Activated CD8-positive, alpha-beta T cell treated with anti-CD3 and anti-CD28 coated beads for 36 hours (primary cell): ENCODE results near the gene PCF11. TPM values are rescaled to one million over a fixed set of nuclear protein-coding genes. Genes with fewer than 3 reads are reported as not detected.

Experiments used
- ATAC-seq: fragments of 200-7000 bp; cut with Tn5 transposase; one replicate; pipeline ENCODE4 v1.10.0; 2021; ENCODE audit warnings: mild to moderate bottlenecking, moderate library complexity
- CTCF ChIA-PET: fragments of 350-600 bp; sonication (Branson Sonifier 250); formaldehyde crosslinking; loops from one replicate; lab custom pipeline; 2021; ENCODE audit warnings: antibody characterized with exemption; lab: Charles Lee
- POLR2A ChIA-PET: fragments of 350-600 bp; sonication (Branson Sonifier 250); formaldehyde crosslinking; loops from one replicate; lab custom pipeline; 2021; ENCODE audit warnings: antibody characterized with exemption; lab: Charles Lee
- DNase-seq: peaks from one replicate; pipeline ENCODE4 v3.0.0-alpha.2; 2020
- H3K27ac Mint-ChIP-seq: one replicate; pipeline ENCODE4 v1.8.0; 2021; ENCODE audit warnings: mild to moderate bottlenecking, mixed read lengths
- H3K27me3 Mint-ChIP-seq: one replicate; pipeline ENCODE4 v1.8.0; 2021; ENCODE audit warnings: mixed read lengths
- H3K36me3 Mint-ChIP-seq: one replicate; pipeline ENCODE4 v1.8.0; 2021; ENCODE audit warnings: low read depth, mixed read lengths
- H3K4me1 Mint-ChIP-seq: one replicate; pipeline ENCODE4 v1.8.0; 2021; ENCODE audit warnings: low read depth, mixed read lengths
- H3K4me3 Mint-ChIP-seq: one replicate; pipeline ENCODE4 v1.8.0; 2021; ENCODE audit warnings: mild to moderate bottlenecking, moderate library complexity, mixed read lengths
- H3K9me3 Mint-ChIP-seq: one replicate; pipeline ENCODE4 v1.8.0; 2021; ENCODE audit warnings: mixed read lengths
- CTCF ChIP-seq: fragments of 200-600 bp; IDR thresholded peaks from one replicate; pipeline ENCODE4 v1.8.0; 2022; ENCODE audit warnings: antibody characterized with exemption, mild to moderate bottlenecking
- intact Hi-C: fragments of 100-400 bp; cut with micrococcal nuclease; formaldehyde crosslinking; loops from one replicate; pipeline ENCODE4 v1.10.0; 2022
- total RNA-seq, 2 experiments: library from RNA; stranded (reverse); gene quantifications; one replicate each; pipeline ENCODE4 v1.2.3, GENCODE V29; 2021

The PCF11 gene
- total RNA-seq, 2 experiments from 2014 or later: 53.9 to 55.6 TPM

GRCh38 chr11:83185767-83186166 is 28.8 kb downstream of the PCF11 start:
- intact Hi-C loops: no loop called here
- ATAC-seq (no peak), DNase-seq (no peak)
- no peaks in the 10 kb centered on the region for H3K27me3 Mint-ChIP-seq
- no peak overlapping the region for H3K27ac Mint-ChIP-seq
- no peak for TF ChIP-seq CTCF
- peaks cover 12% of the 10 kb centered on the region for H3K4me1 Mint-ChIP-seq
- CTCF ChIA-PET: no interaction called here
- H3K4me3 Mint-ChIP-seq: no peak overlapping the region
- POLR2A ChIA-PET: no interaction called here
- H3K36me3 Mint-ChIP-seq: peaks cover 52% of the 10 kb centered on the region
- no peaks in the 10 kb centered on the region for H3K9me3 Mint-ChIP-seq

- CTCF ChIA-PET: interaction anchor here (0.6 to 1.9 kb wide), 4 partner anchors 16 to 539 kb away, joined by 3 to 5 read pairs (median 4); no protein-coding TSS in a partner anchor
- TF ChIP-seq CTCF: no peak
- intact Hi-C loops: no loop called here
- Mint-ChIP-seq H3K4me1 (peaks cover 13% of the 10 kb centered on the region), H3K36me3 (peaks cover 56% of the 10 kb centered on the region), H3K9me3 (no peaks in the 10 kb centered on the region), H3K27ac (peak overlapping the region; percentile 9), H3K4me3 (no peak overlapping the region), H3K27me3 (no peaks in the 10 kb centered on the region)
- POLR2A ChIA-PET: interaction anchor here (0.9 to 1.2 kb wide), 3 partner anchors 9 to 287 kb away, joined by 3 read pairs; partner anchors contain the start of gene PRCP
- no peak for ATAC-seq
- DNase-seq: no peak
Observed at GRCh38 chr11:83187465-83187864, 30.5 kb downstream of the PCF11 start.

GRCh38 chr11:83191491-83191890 is 34.6 kb downstream of the PCF11 start:
- no peak for DNase-seq
- CTCF ChIA-PET: no interaction called here
- H3K4me1 Mint-ChIP-seq: peaks cover 31% of the 10 kb centered on the region
- POLR2A ChIA-PET: no interaction called here
- H3K4me3 Mint-ChIP-seq: peak overlapping the region; percentile 28
- H3K27ac Mint-ChIP-seq: peak overlapping the region; percentile 71
- H3K36me3 Mint-ChIP-seq: peaks cover 37% of the 10 kb centered on the region
- ATAC-seq: no peak
- no peaks in the 10 kb centered on the region for H3K27me3 Mint-ChIP-seq
- no peak for TF ChIP-seq CTCF
- no peaks in the 10 kb centered on the region for H3K9me3 Mint-ChIP-seq
- intact Hi-C loops: loop anchor here (5.0 to 10.0 kb wide), 2 partner anchors 117 to 289 kb away; partner anchors contain the start of genes DDIAS, PRCP and RAB30

GRCh38 chr11:83191986-83192385 is 35.1 kb downstream of the PCF11 start:
- H3K4me3 Mint-ChIP-seq: peak overlapping the region; percentile 98
- no peak for TF ChIP-seq CTCF
- H3K27me3 Mint-ChIP-seq: no peaks in the 10 kb centered on the region
- no peak for DNase-seq
- H3K36me3 Mint-ChIP-seq: peaks cover 33% of the 10 kb centered on the region
- intact Hi-C loops: loop anchor here (5.0 to 10.0 kb wide), 2 partner anchors 117 to 290 kb away; partner anchors contain the start of genes DDIAS, PRCP and RAB30
- no peak for ATAC-seq
- peaks cover 36% of the 10 kb centered on the region for H3K4me1 Mint-ChIP-seq
- no peaks in the 10 kb centered on the region for H3K9me3 Mint-ChIP-seq
- ChIA-PET POLR2A (no interaction called here), CTCF (no interaction called here)
- H3K27ac Mint-ChIP-seq: peak overlapping the region; percentile 99

GRCh38 chr11:83192606-83193245 is 35.8 kb downstream of the PCF11 start:
- peak overlapping the region; percentile 98 for H3K4me3 Mint-ChIP-seq
- CTCF ChIA-PET: interaction anchor here (1.5 to 2.5 kb wide), 2 partner anchors 57 to 332 kb away, joined by 3 to 8 read pairs; no protein-coding TSS in a partner anchor
- peaks cover 27% of the 10 kb centered on the region for H3K36me3 Mint-ChIP-seq
- no peak for DNase-seq
- ATAC-seq: no peak
- H3K4me1 Mint-ChIP-seq: peaks cover 38% of the 10 kb centered on the region
- POLR2A ChIA-PET: interaction anchor here (1.0 to 2.8 kb wide), 4 partner anchors 18 to 292 kb away, joined by 3 to 15 read pairs (median 6); partner anchors contain the start of genes DDIAS, PCF11 and PRCP
- peak overlapping the region; percentile 99 for H3K27ac Mint-ChIP-seq
- H3K9me3 Mint-ChIP-seq: no peaks in the 10 kb centered on the region
- intact Hi-C loops: loop anchor here (5.0 to 10.0 kb wide), 2 partner anchors 118 to 290 kb away; partner anchors contain the start of genes DDIAS, PRCP and RAB30
- H3K27me3 Mint-ChIP-seq: no peaks in the 10 kb centered on the region
- no peak for TF ChIP-seq CTCF
